Fibroblast of the aortic adventitia (primary cell): ENCODE data around the gene FAM221B. TPM values are rescaled to one million over a fixed set of nuclear protein-coding genes. Genes with fewer than 3 reads are reported as not detected.

Experiments used
- DNase-seq: peaks from one replicate; pipeline ENCODE4 v3.0.0-alpha.2; 2010; ENCODE audit warnings: low read depth
- H3K4me3 ChIP-seq: 2 replicates; pipeline ENCODE4 v1.5.1; 2011; ENCODE audit warnings: low read depth, mild to moderate bottlenecking, control low read depth, low read length, moderate library complexity
- total RNA-seq: library from RNA; depleted of rRNA; stranded (reverse); fragments of >200 nt; gene quantifications from 2 replicates; pipeline ENCODE4 v1.2.3, GENCODE V29; 2012; ENCODE audit warnings: low replicate concordance
- TF ChIP-seq, protein P1 (sequence below): IDR thresholded peaks from 2 replicates; pipeline ENCODE4 v1.5.1; 2011; ENCODE audit warnings: mild to moderate bottlenecking, low read length, control low read depth, inconsistent platforms; ENCODE audit not compliant: insufficient read depth

The FAM221B gene
- total RNA-seq, 1 donor, result not detected

DNA sequence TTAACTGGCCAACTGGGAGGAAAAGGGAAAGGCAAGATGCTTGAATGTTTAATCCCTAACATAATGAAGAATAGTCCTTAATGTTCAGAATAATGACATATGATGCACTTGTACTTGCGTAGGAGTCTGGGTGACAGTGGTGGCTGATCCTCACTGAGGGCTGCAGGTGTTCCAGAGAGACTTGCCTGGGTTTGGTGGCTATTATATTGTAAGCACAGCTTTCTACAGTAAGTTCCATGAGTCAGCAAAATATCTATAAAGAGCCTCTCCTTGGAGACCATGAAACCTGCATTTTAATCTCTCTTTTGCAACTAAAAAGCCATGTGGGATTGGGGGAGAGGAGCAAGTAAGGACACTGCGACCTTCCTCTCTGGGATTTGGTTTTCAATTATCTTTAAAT is 39.0 kb downstream of the FAM221B start:
- H3K4me3 ChIP-seq, result no peak overlapping the region
- TF ChIP-seq, protein P1, sequence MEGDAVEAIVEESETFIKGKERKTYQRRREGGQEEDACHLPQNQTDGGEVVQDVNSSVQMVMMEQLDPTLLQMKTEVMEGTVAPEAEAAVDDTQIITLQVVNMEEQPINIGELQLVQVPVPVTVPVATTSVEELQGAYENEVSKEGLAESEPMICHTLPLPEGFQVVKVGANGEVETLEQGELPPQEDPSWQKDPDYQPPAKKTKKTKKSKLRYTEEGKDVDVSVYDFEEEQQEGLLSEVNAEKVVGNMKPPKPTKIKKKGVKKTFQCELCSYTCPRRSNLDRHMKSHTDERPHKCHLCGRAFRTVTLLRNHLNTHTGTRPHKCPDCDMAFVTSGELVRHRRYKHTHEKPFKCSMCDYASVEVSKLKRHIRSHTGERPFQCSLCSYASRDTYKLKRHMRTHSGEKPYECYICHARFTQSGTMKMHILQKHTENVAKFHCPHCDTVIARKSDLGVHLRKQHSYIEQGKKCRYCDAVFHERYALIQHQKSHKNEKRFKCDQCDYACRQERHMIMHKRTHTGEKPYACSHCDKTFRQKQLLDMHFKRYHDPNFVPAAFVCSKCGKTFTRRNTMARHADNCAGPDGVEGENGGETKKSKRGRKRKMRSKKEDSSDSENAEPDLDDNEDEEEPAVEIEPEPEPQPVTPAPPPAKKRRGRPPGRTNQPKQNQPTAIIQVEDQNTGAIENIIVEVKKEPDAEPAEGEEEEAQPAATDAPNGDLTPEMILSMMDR, result no peak
- DNase-seq, result no peak

DNA sequence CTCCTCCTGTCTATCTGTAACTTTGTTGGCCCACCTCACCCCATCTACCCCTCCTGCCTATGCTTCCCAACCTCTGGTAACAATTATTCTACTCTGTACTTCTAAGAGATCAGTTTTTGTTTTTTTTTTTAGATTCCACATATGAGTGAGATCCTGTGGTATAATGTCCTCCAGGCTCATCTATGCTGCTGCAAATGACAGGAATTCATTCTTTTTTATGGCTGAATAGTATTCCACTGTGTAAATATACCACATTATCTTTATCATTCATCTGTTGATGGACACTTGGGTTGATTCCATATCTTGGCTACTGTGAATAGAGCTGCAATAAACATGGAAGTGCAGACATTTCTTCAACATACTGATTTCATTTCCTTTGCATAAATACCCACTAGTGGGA is 45.1 kb downstream of the FAM221B start:
- TF ChIP-seq, protein P1, result no peak
- H3K4me3 ChIP-seq, result no peak overlapping the region
- no peak for DNase-seq

DNA sequence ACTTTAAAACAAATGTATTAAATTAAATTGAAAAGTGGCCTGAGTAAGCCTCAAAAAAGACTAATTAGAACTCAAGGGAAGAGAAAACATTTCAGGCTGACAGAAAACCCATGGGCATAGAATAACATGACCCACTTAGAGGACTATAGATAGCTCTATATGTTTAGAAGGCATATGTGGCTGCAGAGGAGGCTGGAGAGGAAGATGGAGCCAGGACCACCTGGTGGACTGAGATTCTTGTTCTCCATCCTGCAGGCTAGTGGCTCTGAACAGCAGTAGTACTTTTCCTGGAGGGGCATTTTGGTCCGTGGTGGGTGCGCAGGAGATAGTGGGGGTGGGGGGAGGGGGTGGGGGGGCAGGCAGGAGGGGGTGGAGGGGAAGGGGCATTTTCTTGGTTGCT is 47.5 kb downstream of the FAM221B start:
- DNase-seq, result no peak
- H3K4me3 ChIP-seq, result no peak overlapping the region
- TF ChIP-seq, protein P1, result no peak

DNA sequence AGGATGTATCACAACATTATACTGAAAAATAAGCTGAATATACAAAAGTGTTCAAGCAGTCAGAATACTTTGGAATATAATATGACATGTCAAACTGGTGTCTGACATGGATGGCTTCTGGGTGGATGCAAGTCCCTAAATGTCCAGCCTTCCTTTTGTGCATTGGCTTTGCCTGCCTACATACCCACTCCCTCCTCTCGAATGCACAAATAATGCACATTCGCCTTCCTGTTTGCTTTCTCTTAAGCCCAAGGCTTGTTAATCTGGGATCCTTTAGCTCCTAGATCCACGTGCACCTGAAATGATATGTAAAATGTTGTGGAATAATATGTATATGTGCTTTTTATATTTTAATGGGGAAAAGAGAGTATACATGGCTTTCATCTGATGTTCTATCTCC is 50.0 kb downstream of the FAM221B start:
- DNase-seq, result no peak
- TF ChIP-seq, protein P1, result no peak
- H3K4me3 ChIP-seq, result no peak overlapping the region

DNA sequence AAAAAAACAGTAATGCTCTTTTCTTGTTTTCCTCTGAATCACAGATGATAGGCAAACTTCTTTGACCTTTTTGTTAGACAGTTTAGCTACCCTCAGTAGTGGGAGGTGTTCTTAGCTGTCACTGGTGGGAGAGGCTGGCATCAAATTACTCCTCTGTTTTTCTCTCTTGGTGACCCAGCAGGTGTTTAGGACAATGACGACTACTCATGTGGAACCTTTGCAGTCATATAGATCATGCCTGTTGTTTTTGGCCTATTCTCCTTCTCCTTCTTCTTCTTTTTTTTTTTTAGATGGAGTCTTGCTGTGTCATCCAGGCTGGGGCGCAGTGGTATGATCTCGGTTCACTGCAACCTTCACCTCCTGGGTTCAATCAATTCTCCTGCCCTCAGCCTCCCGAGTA is 52.5 kb downstream of the FAM221B start:
- DNase-seq, result no peak
- no peak overlapping the region for H3K4me3 ChIP-seq
- TF ChIP-seq, protein P1, result no peak

DNA sequence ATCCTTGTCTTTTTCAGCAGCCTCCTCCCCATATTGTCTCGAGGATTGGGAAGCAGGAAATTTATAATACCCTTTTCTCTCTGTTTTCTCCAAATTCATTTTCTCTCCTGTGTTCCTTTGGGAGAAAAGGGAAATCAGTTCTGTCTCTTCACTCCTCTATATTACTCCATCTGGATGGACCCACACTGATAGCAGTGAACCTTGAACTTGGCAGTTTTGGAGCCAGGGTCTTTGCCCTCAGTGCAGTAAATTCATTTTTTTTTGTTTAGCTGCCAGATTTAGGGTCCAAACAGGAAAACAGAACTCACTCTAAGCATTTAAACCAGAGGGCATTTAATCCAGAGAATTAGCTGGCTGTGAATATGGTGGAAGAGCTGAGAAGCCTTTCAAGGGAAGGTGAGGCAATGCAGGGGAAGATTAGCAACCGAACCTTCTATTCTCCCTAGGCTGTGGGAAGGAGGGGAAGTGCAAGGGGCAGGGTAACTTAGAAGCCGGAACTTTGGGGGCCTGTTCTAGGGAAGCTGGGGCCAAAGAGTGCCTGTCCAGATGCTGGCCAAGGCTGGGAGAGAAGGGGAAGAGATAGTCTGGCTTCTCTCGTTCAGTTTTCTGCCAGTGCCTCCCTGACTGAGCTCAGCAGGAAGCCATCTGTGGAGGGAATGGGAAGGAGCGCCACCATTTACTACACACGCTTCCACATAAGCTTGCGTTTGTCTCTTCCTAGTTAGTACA is 53.5 kb downstream of the FAM221B start:
- TF ChIP-seq, protein P1, result no peak
- H3K4me3 ChIP-seq, result no peak overlapping the region
- DNase-seq, result no peak

DNA sequence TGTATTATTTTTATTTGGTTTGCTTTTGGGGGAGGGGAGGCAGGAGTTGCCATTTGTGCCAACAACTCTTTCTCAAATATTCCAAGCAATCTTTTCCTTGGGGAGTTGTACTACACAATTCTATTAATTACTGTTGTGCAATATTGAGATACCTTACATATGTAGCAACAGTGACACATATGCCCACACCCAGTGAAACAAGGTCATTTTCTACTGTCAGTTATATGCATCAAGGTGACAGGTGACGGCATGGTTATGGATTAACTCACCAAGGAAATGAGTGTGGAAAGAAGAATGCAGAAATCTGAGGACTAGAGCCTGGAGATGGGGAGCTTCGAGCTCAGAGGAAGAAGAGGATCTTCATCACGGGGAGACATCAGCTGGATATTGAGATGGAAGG is 56.6 kb downstream of the FAM221B start:
- no peak overlapping the region for H3K4me3 ChIP-seq
- TF ChIP-seq, protein P1, result no peak
- DNase-seq, result no peak
